NCI-H510A (cell line): ENCODE data around the gene SPINK4.

Experiments
- DNase-seq: peaks from one replicate; lab custom pipeline; 2025; lab: John Stamatoyannopoulos, UW

SPINK4 gene

DNA sequence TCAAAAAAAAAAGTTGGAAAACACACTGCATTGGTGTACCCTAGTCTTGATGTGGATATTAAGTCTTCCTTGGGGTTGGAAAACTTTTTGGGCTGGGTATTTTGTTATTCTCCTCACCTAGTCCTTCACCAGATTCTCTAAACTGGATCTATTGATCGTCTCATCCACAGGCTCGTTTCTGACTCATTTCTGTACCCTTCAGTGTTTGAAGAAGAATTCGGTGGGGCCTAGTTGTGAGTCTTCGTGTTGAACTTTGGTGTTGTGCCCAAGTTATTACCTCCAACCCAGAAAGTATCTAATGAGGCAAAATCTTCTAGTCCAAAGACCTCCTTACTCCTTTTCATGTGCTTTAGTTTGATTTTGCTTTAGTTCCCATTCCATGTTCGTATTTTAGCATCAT lies 51.9 kb downstream of the SPINK4 start:
- no peak for DNase-seq

DNA sequence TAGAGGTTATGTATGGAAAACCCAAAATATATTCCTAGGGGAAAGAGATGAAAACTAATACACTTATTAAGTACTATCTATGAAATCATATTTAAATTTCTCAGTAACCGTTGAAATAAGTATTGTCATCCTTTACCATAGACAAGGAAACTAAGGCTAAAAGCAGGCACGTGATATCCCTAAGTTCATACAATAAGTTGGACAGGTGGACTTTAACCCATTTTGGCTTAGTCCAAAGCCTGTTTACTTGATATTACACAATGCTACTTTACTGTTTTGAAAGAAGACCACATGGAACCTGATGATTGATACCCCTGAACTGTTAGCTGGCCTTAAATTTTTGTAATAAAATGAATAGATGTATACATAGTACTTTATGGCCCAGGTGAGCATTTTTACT lies 53.8 kb downstream of the SPINK4 start:
- DNase-seq: no peak

DNA sequence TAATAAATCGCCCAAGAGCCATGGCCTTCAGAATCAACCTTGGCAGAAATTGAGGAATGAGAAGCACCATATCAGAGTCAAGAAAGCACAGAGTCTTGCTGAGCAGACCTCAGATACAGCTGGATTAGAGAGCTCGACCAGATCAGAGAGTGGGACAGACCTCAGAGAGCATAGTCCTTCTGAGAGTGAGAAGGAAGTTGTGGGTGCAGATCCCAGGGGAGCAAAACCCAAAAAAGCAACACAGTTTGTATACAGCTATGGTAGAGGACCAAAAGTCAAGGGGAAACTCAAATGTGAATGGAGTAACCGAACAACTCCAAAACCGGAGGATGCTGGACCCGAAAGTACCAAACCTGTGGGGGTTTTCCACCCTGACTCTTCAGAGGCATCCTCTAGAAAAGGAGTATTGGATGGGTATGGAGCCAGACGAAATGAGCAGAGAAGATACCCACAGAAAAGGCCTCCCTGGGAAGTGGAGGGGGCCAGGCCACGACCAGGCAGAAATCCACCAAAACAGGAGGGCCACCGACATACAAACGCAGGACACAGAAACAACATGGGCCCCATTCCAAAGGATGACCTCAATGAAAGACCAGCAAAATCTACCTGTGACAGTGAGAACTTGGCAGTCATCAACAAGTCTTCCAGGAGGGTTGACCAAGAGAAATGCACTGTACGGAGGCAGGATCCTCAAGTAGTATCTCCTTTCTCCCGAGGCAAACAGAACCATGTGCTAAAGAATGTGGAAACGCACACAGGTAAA lies 54.9 kb downstream of the SPINK4 start:
- DNase-seq: no peak

GRCh38 chr9:33295571-33295970 lies 55.6 kb downstream of the SPINK4 start:
- no peak for DNase-seq

DNA sequence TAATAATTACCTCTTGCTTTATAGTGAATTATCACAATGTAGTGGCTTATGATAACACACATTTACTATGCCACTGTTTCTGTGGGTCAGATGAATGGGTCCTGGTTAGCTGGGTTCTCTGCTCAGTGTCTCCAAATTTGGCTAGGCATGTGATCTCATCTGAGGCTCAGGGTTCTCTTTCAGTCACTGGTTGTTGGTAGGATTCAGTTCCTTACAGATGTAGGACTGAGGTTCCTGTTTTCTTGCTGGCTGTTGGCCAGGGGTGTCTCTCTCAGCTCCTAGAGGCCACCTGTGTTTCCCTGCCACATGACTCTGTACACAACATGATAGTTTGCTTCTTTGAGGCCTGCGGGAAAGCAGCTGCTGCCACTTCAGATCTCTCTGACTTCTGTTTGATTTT lies 57.5 kb downstream of the SPINK4 start:
- DNase-seq: peak; percentile 23
